Panc1 (cell line): Measurements from ENCODE around the gene TAMALIN.

Experiments used
- CTCF ChIP-seq: fragments of 450-650 bp; IDR thresholded peaks from 2 replicates; pipeline ENCODE4 v1.5.1; 2017; ENCODE audit warnings: mild to moderate bottlenecking
- POLR2AphosphoS5 ChIP-seq: IDR thresholded peaks from 2 replicates; pipeline ENCODE4 v1.6.1; 2012; ENCODE audit warnings: mild to moderate bottlenecking, low read depth, low read length, moderate library complexity
- REST ChIP-seq, 2 experiments: IDR thresholded peaks; 2 replicates each; pipeline ENCODE4 v1.6.1; 2011 to 2012; ENCODE audit warnings: low read depth in 2 of 2, control low read depth in 1 of 2, low read length in 1 of 2, mild to moderate bottlenecking in 1 of 2, moderate library complexity in 1 of 2; ENCODE audit not compliant: insufficient read depth in 1 of 2
- SIN3A ChIP-seq: IDR thresholded peaks from 2 replicates; pipeline ENCODE4 v1.6.1; 2012; ENCODE audit warnings: low read depth, mild to moderate bottlenecking, low read length, moderate library complexity, borderline replicate concordance; ENCODE audit not compliant: insufficient read depth
- TCF7L2 ChIP-seq: IDR thresholded peaks from 2 replicates; pipeline ENCODE4 v1.6.1; 2011; ENCODE audit warnings: mild to moderate bottlenecking, low read depth, low read length, inconsistent platforms

GRCh38 chr12:51959211-51959610 lies 47.5 kb upstream of the TAMALIN start:
- TF ChIP-seq REST (IDR thresholded peaks at IDR 0.05; ENCODE audit: insufficient read depth in 1 of 2, low read depth in 2 of 2, low read length in 1 of 2) (no peak), CTCF (no peak), POLR2AphosphoS5 (no peak), TCF7L2 (no peak), SIN3A (no peak)
